Motor neuron (in vitro differentiated cells): Measurements from ENCODE around the gene TMUB1. TPM values are rescaled to one million over a fixed set of nuclear protein-coding genes. Genes with fewer than 3 reads are reported as not detected.
A peak's percentile ranks its signal among the peaks of the same experiment; 100 is the strongest.

ENCODE experiments used
- ATAC-seq, 8 experiments: fragments of 200-7000 bp; cut with Tn5 transposase; replicated peaks in 6 of 8; 2 replicates each; pipeline ENCODE4 v1.8.0; 2021; ENCODE audit warnings: mild to moderate bottlenecking in 8 of 8, moderate library complexity in 8 of 8
- H3K27ac ChIP-seq, 2 donors: fragments of 250-450 bp; sonication (Bioruptor Pico); 2 replicates each; pipeline ENCODE4 v1.9.0; 2021; ENCODE audit warnings: antibody characterized with exemption in 2 of 2, mild to moderate bottlenecking in 2 of 2, moderate library complexity in 1 of 2
- H3K4me1 ChIP-seq, 2 donors: fragments of 250-450 bp; sonication (Bioruptor Pico); replicated peaks in 1 of 2; 2 replicates each; pipeline ENCODE4 v1.6.1; 2021; ENCODE audit warnings: antibody characterized with exemption in 2 of 2, mild to moderate bottlenecking in 2 of 2, moderate library complexity in 1 of 2
- H3K4me3 ChIP-seq, 5 donors: fragments of 250-450 bp; sonication (Bioruptor Pico); 2 replicates each; pipeline ENCODE4 v1.9.0; 2021; ENCODE audit warnings: antibody characterized with exemption in 5 of 5, mild to moderate bottlenecking in 5 of 5, moderate library complexity in 4 of 5
- WGBS, 10 experiments: fragments of 450-650 bp; shearing (Covaris generic); methylation state at CpG; one replicate each; pipeline ENCODE4 v1.0.0; 2022; 5-methylcytosine and 5-hydroxymethylcytosine counted together
- in situ Hi-C, 9 experiments: fragments of 400-800 bp; cut with MboI; loops; one replicate each; pipeline ENCODE4 v1.15.0; 2021; ENCODE audit warnings: low sequenced_read_pairs in 9 of 9, low pct_unique_long_range_greater_than_20kb in 2 of 9; ENCODE audit not compliant: unreplicated experiment in 9 of 9
- total RNA-seq, 8 experiments: library from RNA; unstranded; fragments of 300-600 nt; gene quantifications; 2 replicates each; pipeline versions ENCODE4 v1.2.3 to v1.2.4, GENCODE V29; 2022

Gene TMUB1
- total RNA-seq, 8 experiments from 2014 or later: 18.2 to 33.3 (median 30.6) TPM

DNA sequence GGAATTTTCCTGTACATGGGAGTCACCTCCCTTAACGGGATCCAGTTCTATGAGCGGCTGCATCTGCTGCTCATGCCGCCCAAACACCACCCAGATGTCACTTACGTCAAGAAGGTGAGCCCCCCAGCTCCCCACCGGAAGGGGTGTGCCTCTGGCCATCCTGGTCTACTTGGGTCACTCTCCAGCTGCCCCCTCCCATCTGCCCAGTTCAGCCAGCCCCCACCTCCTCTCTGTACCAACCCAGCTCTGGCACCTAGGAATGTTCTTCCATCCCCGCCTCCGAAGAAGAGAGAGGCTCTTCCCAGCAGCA is 7.7 kb downstream of the TMUB1 start:
- WGBS, 10 experiments: 65 to 100% methylated on average over 2 to 3 of the region's 7 CpGs; no CpG with 5 or more reads in 8 of the 10 experiments
- H3K4me1 ChIP-seq: peaks cover 20 to 23% of the 10 kb centered on the region in 2 donors
- ATAC-seq: no peak
- in situ Hi-C loops: no loop called here
- H3K27ac ChIP-seq: no peak overlapping the region
- H3K4me3 ChIP-seq: no peak overlapping the region

DNA sequence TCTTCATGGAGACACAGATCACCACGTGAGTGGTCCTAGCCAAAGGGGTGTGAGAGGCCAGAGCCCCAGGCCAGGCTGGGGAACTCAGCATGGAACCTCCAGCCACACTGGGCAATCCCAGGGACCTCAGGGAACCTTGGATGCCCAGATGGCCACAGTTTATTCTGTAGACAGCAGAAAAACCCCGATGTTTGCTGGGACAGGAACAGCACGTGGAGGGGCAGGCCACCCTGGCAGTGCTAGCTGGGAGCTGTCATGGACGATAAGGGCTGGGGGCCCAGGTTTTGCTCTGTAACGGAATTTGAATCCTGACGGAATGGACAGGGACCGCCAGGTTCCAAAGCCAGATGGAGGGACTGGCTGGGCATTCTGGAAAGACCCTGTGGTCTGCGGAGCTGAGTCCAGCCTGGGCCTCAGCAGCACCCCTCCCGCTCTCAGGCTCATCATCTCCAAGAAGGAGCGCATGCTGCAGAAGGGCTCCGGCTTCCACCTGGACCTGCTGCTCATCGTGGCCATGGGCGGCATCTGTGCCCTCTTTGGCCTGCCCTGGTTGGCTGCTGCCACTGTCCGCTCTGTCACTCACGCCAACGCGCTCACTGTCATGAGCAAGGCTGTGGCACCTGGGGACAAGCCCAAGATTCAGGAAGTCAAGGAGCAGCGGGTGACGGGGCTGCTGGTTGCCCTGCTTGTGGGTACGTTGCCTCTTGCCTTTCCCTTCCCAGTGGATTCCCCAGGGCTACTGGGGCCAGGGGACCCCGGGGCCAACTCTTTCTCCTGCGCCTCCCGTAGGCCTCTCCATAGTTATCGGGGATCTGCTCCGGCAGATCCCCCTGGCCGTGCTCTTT is 8.3 kb downstream of the TMUB1 start:
- no peak for ATAC-seq
- peaks cover 20 to 23% of the 10 kb centered on the region in 2 donors for H3K4me1 ChIP-seq
- 60 to 100% (median 98%) methylated on average over 1 to 13 of the region's 26 CpGs; no CpG with 5 or more reads in 3 of the 10 experiments for WGBS, 10 experiments

DNA sequence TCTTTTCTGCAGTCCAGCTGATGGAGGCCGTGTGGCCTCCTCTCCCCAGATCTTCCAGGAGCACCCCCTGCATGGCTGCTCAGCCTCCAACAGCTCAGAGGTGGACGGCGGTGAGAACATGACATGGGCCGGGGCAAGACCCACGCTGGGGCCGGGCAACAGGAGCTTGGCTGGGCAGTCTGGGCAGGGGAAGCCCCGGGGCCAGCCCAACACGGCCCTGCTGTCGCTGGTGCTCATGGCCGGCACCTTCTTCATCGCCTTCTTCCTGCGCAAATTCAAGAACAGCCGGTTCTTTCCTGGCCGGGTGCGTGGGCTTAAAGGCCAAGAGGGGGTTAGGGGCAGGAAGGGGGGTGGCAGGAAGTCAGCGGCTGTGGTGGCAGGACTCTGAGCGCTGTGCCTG is 9.3 kb downstream of the TMUB1 start:
- no peak overlapping the region for H3K4me3 ChIP-seq
- no peak for ATAC-seq
- H3K27ac ChIP-seq: no peak overlapping the region
- 80% methylated on average over 1 of the region's 17 CpGs; no CpG with 5 or more reads in 9 of the 10 experiments for WGBS, 10 experiments
- peaks cover 12 to 15% of the 10 kb centered on the region in 2 donors for H3K4me1 ChIP-seq
- in situ Hi-C loops: no loop called here

More for the DNA sequence above, 8.3 kb downstream of the TMUB1 start:
- in situ Hi-C loops: no loop called here
- H3K27ac ChIP-seq: no peak overlapping the region
- no peak overlapping the region for H3K4me3 ChIP-seq

DNA sequence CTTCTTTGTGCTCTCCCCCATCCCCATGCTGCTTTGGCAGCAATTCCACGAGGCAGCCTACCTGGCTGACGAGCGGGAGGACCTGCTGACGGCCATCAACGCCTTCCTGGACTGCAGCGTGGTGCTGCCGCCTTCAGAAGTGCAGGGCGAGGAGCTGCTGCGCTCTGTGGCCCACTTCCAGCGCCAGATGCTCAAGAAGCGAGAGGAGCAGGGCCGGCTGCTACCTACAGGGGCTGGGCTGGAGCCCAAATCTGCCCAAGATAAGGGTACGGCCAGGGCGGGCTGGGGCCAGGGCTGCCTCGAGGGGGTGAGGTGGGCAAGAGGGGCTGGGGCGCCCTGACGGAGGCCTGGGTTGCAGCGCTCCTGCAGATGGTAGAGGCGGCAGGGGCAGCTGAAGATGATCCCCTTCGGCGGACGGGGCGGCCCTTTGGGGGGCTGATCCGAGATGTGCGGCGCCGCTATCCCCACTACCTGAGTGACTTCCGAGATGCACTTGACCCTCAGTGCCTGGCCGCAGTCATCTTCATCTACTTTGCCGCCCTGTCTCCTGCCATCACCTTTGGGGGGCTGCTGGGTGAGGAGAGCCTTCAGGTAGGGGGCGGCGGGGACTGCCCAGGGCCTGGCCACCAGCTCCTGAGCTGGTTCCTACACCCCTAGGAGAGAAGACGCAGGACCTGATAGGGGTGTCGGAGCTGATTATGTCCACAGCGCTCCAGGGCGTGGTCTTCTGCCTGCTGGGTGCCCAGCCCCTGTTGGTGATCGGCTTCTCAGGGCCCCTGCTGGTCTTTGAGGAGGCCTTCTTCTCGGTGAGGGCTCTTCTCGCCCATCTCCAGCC is 12.0 kb downstream of the TMUB1 start:
- ATAC-seq: no peak
- in situ Hi-C loops: no loop called here
- Histone ChIP-seq H3K4me3 (no peak overlapping the region), H3K4me1 (no peaks in the 10 kb centered on the region), H3K27ac (no peak overlapping the region)
- WGBS, 10 experiments: 80 to 100% methylated on average over 1 to 2 of the region's 39 CpGs; no CpG with 5 or more reads in 8 of the 10 experiments

DNA sequence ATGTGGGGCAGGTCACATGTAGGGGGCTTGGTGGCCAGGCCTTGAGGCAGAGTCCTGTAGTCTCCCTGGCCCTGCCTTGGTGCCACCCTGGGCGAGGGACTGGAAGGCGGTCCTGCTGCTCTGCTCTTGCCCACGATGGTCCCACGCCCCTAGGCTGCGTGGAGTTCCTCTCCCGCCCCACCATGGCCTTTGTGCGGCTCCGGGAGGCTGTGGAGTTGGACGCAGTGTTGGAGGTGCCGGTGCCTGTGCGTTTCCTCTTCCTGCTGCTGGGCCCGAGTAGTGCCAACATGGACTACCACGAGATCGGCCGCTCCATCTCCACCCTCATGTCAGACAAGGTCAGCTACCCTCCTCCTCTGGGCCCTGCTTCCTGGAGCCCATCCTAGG is 12.7 kb downstream of the TMUB1 start:
- ATAC-seq: peak in 1 of 8 experiments; percentile 5
- no peaks in the 10 kb centered on the region for H3K4me1 ChIP-seq
- H3K27ac ChIP-seq: no peak overlapping the region
- WGBS, 10 experiments: 95 to 100% methylated on average over 3 to 4 of the region's 15 CpGs; no CpG with 5 or more reads in 8 of the 10 experiments
- in situ Hi-C loops: no loop called here
- H3K4me3 ChIP-seq: no peak overlapping the region

DNA sequence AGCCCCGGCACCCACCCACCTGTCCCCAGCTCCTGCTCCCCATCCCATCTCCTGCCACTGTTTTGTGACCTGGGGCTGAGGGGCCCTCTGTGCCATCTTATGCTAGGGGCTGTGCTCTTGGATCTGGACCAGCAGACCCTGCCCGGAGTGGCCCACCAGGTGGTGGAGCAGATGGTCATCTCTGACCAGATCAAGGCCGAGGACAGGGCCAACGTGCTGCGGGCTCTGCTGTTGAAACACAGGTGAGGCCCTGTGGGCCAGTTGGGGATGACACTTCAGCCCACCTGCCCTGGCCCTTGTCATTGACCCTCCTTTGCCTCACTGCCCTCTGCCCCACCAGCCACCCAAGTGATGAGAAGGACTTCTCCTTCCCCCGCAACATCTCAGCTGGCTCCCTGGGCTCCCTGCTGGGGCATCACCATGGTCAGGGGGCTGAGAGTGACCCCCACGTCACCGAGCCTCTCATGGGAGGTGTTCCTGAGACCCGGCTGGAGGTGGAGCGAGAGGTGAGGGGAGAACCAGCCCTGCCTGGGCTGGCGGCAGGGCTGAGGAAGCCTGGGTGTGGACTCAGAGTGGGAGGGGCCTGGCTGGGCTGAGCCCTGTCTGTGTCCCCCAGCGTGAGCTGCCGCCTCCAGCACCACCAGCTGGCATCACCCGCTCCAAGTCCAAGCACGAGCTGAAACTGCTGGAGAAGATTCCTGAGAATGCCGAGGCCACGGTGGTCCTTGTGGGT is 13.3 kb downstream of the TMUB1 start:
- in situ Hi-C loops: no loop called here
- Histone ChIP-seq H3K4me1 (no peaks in the 10 kb centered on the region), H3K27ac (no peak overlapping the region), H3K4me3 (no peak overlapping the region)
- peak in 2 of 8 experiments; percentile 56 to 64 for ATAC-seq
- 80 to 100% (median 88%) methylated on average over 2 to 4 of the region's 17 CpGs; no CpG with 5 or more reads in 6 of the 10 experiments for WGBS, 10 experiments

DNA sequence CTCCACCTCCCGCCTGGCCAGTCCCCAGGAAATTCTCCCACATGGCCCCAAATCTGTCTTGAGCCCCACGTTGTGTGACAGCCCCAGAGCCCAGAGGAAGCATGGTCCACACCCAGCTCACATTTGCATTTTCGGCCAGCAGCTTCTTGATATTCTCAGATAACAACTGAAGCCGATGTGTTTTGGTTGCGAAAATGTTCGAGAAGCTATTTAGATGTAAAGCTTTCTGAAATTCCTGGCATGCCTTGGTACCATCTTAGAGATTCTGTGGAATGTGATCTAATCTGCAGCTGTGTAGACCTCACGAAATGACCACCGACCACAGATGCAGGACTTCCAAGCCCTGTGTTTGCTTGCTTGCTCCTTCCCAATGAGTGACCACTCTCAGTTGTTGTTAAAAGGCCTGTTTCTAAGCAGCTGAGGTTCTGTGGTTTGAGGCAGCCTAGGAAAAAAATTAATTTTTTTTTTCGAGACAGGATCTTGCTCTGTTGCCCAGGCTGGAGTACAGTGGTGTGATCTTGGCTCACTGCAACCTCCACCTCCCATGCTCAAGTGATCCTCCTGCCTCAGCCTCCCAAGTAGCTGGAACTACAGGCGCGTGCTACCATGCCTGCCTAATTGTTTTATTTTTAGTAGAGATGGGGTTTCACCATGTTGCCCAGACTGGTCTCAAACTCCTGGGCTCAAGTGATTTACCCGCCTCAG is 15.1 kb downstream of the TMUB1 start:
- 7 to 100% (median 86%) methylated on average over 1 to 8 of the region's 12 CpGs; no CpG with 5 or more reads in 2 of the 10 experiments for WGBS, 10 experiments
- Histone ChIP-seq H3K27ac (no peak overlapping the region), H3K4me1 (peaks cover 0 to 2% of the 10 kb centered on the region in 2 donors), H3K4me3 (no peak overlapping the region)
- in situ Hi-C loops: no loop called here
- peak in 3 of 8 experiments; percentile 71 to 82 (median 72) for ATAC-seq

DNA sequence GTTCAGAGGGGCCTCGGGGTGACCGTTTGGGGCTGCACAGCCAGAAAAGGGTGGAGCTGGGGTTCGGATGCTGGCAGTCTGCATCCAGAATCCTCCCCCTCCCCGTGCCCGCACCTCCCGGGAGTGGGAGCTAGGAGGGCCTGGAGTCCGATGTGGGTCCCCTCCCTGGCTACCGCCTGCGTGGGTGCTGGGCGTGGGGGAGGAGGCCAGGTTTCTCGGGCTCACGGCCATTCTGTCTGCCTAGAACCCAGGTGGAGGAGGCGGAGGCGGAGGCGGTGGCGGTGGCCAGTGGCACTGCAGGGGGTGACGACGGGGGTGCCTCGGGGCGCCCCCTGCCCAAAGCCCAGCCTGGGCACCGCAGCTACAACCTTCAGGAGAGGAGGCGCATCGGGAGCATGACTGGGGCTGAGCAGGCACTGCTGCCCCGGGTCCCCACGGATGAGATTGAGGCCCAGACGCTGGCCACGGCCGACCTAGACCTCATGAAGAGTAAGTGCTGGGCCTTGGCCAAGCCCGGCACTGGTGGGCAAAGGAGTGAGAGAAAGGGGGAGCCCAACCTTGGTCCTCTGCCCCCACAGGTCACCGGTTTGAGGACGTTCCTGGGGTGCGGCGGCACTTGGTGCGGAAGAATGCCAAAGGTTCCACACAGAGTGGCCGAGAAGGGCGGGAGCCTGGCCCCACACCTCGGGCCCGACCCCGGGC is 16.9 kb downstream of the TMUB1 start:
- 88 to 90% methylated on average over 2 to 5 of the region's 39 CpGs; no CpG with 5 or more reads in 8 of the 10 experiments for WGBS, 10 experiments
- in situ Hi-C loops: no loop called here
- peaks cover 11 to 12% of the 10 kb centered on the region in 2 donors for H3K4me1 ChIP-seq
- no peak overlapping the region for H3K27ac ChIP-seq
- no peak for ATAC-seq
- no peak overlapping the region for H3K4me3 ChIP-seq

DNA sequence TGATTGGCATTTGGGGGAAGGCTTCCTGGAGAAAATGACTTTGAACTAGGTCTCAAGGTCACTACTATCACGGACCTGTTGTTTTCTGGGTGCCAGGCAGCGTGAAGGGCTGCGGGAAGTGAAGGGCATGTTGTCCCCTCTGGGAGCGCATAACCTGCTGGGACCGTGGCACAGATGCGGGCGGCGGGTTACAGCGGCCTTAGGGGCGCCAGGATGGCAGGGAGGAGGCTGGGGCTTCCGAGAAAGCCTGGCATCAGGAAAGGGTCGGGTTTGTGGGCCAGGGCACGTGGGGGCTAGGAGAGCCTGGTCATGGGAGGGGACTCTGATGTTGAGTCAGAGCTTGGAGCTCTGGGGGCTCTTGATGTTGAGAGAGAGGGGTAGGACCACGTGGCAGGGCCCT is 17.8 kb downstream of the TMUB1 start:
- Histone ChIP-seq H3K27ac (no peak overlapping the region), H3K4me3 (no peak overlapping the region), H3K4me1 (peaks cover 15 to 20% of the 10 kb centered on the region in 2 donors)
- in situ Hi-C loops: no loop called here
- WGBS, 10 experiments: 71 to 100% (median 92%) methylated on average over 1 to 11 of the region's 14 CpGs; no CpG with 5 or more reads in 5 of the 10 experiments
- ATAC-seq: no peak

DNA sequence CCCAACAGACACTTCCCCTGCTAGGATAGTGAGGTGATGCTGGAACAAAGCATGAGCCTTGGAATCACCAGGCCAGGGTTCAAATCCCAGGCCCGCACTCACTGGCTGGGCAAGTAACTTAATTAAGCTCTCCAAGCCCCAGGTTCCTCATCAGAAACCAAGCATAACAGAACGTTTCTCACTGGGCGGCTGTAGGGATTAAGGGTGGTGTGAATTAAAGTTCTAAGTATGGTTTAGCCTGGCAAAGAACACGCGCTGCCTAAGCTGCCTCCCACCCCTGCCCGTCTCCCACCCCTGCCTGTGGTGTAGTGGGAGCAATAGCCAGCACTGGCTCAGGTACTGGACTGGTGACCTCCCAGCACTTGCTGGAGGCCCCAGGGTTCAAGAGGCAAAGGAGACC is 18.3 kb downstream of the TMUB1 start:
- WGBS, 10 experiments: no CpG with 5 or more reads among the region's 6 CpGs
- in situ Hi-C loops: no loop called here
- H3K4me3 ChIP-seq: no peak overlapping the region
- no peak overlapping the region for H3K27ac ChIP-seq
- H3K4me1 ChIP-seq: peaks cover 19 to 24% of the 10 kb centered on the region in 2 donors
- ATAC-seq: no peak

DNA sequence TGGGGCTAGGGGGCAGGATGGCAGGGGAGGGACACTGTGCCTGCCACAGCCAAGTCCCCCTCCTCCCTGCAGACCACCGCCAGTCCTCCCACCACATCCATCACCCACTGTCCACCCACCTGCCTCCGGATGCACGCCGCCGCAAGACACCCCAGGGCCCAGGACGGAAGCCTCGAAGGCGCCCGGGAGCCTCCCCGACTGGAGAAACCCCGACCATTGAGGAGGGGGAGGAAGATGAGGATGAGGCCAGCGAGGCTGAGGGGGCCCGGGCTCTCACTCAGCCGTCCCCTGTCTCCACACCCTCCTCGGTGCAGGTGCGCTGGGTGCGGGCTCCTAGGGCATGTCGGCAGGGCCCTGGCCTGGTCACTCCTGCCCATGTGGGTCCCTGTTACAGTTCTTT is 18.8 kb downstream of the TMUB1 start:
- H3K4me3 ChIP-seq: no peak overlapping the region
- H3K27ac ChIP-seq: no peak overlapping the region
- WGBS, 10 experiments: 80 to 100% methylated on average over 2 to 3 of the region's 18 CpGs; no CpG with 5 or more reads in 8 of the 10 experiments
- H3K4me1 ChIP-seq: peaks cover 21 to 24% of the 10 kb centered on the region in 2 donors
- in situ Hi-C loops: no loop called here
- no peak for ATAC-seq

DNA sequence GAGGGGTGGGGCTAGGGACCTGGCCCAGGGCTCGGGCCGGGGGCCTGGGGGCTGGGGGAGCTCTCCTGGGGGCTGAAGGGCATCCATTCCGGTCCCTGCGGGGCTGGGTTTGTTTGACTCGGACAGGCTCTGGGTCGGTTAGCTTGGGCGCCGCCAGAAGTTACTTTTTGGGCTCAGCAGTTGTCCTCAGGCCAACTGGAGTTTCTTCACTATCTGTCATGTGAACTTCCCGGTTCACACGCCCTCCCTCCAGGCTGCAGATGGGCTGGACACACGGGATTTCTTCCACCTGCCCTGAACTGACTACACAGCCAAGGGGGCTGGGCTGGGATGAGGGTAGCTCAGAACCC is 20.1 kb downstream of the TMUB1 start:
- WGBS, 10 experiments: no CpG with 5 or more reads among the region's 11 CpGs
- peak overlapping the region in 1 of 2 donors; percentile 32 for H3K27ac ChIP-seq
- peaks cover 29 to 32% of the 10 kb centered on the region in 2 donors for H3K4me1 ChIP-seq
- peak in 3 of 8 experiments; percentile 6 to 38 (median 29) for ATAC-seq
- in situ Hi-C loops: no loop called here
- H3K4me3 ChIP-seq: peak overlapping the region in 3 of 5 donors; percentile 23 to 37 (median 36)
